ENCODE measurements around the gene TNFRSF1A. TPM values are rescaled to one million over a fixed set of nuclear protein-coding genes. Genes with fewer than 3 reads are reported as not detected.
"Not testable (repeated sequence)": the region's sequence is repeated elsewhere in the genome, so short reads cannot be mapped to it uniquely, and the experiment has no call there.

The TNFRSF1A gene
- total RNA-seq, 1 donor from 2014 or later = 271 TPM

DNA sequence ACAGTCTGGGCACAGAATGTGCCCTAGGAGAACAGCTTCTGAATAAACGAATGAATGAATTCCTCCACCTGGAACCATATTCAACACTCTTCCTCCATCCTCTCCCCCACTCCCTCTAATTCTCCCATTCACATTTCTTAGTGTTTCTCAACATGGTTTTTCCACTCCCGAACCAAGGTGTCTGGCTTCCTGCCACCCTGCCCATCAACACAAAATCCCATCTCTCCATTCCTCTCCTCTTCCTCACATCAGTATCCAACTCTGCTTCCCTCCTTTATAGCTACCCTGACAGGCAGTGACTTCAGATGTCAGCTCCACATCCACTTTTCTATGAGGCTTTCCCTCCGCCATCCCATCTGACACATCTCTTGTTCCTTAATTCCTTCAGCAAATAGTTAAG, 2.9 kb downstream of the TNFRSF1A start:
- no peaks in the 10 kb centered on the region for H3K9me3 ChIP-seq
- intact Hi-C loops (cut with DNase I) = loop anchor here (5.0 kb wide), 1 partner anchor 193 kb away; the partner anchor contains the start of gene GAPDH
- TF ChIP-seq, protein P1, sequence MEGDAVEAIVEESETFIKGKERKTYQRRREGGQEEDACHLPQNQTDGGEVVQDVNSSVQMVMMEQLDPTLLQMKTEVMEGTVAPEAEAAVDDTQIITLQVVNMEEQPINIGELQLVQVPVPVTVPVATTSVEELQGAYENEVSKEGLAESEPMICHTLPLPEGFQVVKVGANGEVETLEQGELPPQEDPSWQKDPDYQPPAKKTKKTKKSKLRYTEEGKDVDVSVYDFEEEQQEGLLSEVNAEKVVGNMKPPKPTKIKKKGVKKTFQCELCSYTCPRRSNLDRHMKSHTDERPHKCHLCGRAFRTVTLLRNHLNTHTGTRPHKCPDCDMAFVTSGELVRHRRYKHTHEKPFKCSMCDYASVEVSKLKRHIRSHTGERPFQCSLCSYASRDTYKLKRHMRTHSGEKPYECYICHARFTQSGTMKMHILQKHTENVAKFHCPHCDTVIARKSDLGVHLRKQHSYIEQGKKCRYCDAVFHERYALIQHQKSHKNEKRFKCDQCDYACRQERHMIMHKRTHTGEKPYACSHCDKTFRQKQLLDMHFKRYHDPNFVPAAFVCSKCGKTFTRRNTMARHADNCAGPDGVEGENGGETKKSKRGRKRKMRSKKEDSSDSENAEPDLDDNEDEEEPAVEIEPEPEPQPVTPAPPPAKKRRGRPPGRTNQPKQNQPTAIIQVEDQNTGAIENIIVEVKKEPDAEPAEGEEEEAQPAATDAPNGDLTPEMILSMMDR (IDR thresholded peaks at IDR 0.05) = no peak
- TF ChIP-seq POLR2A (IDR thresholded peaks at IDR 0.05) (no peak), POLR2AphosphoS5 (IDR thresholded peaks at IDR 0.05; ENCODE audit: insufficient read depth in 1 of 2, low read depth in 1 of 2) (no peak)
- H3K27ac ChIP-seq = peak overlapping the region; percentile 99
- H3K36me3 ChIP-seq = peaks cover 0 to 2% of the 10 kb centered on the region in 2 donors
- no peak for DNase-seq (ENCODE audit: extremely low spot score in 2 of 2)
- H3K4me3 ChIP-seq = peak overlapping the region; percentile 87 to 94
- H3K4me1 ChIP-seq = peaks cover 75% of the 10 kb centered on the region
- H3K27me3 ChIP-seq = no peaks in the 10 kb centered on the region

DNA sequence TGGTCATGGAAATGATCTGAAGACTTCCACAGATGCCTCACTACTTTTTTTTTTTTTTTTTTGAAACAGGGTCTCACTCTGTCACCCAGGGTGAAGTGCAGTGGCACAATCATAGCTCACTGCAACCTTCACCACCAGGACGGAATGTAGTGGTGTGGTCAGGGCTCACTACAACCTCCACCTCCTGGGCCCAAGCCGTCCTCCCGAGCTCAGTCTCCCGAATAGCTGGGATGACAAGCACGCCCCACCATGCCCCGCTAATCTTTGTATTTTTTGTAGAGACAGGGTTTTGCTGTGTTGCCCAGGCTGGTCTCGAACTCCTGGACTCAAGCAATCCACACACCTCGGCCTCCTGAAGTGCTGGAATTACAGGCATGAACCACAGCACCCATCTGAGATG, 3.3 kb downstream of the TNFRSF1A start:
- not testable (repeated sequence) for H3K9me3 ChIP-seq; DNase-seq (ENCODE audit: extremely low spot score in 2 of 2); H3K27me3 ChIP-seq; H3K36me3 ChIP-seq
- intact Hi-C loops (cut with DNase I) = loop anchor here (5.0 kb wide), 1 partner anchor 194 kb away; the partner anchor contains the start of gene GAPDH
- peak overlapping the region; percentile 87 to 94 for H3K4me3 ChIP-seq
- H3K27ac ChIP-seq = peak overlapping the region; percentile 99
- peaks cover 75% of the 10 kb centered on the region for H3K4me1 ChIP-seq

DNA sequence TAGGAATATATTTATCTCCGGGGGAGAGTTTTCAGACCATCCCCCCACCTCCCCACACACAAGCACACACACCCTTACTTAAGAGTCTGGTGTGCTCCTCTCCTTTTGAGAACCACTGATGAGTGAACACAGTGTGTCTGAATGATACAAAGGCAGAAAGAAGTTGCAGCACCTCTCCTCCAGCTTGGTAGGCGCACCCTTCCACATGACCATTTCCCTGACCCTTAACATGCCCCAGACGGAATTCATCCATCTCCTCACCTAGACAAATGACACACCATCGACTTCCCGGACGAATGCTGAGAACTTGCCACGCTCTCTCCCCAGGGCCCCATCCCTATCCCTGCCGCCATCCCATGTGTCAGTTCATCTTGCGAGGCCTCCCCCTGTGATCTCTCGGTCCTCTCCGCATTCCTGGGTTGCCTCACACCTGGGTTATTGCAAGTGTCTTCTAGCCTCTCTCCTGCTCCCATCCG, 3.9 kb downstream of the TNFRSF1A start:
- H3K4me3 ChIP-seq = peak overlapping the region; percentile 87 to 94
- H3K9me3 ChIP-seq = no peaks in the 10 kb centered on the region
- TF ChIP-seq, protein P1 (IDR thresholded peaks at IDR 0.05) = no peak
- TF ChIP-seq POLR2A (IDR thresholded peaks at IDR 0.05) = no peak
- no peak for TF ChIP-seq POLR2AphosphoS5 (IDR thresholded peaks at IDR 0.05; ENCODE audit: insufficient read depth in 1 of 2, low read depth in 1 of 2)
- no peak for DNase-seq (ENCODE audit: extremely low spot score in 2 of 2)
- peaks cover 74% of the 10 kb centered on the region for H3K4me1 ChIP-seq
- H3K27me3 ChIP-seq = no peaks in the 10 kb centered on the region
- H3K36me3 ChIP-seq = peaks cover 0 to 11% of the 10 kb centered on the region in 2 donors
- intact Hi-C loops (cut with DNase I) = loop anchor here (2.0 to 5.0 kb wide), 2 partner anchors 47 to 194 kb away; partner anchors contain the start of genes GAPDH and LTBR
- peak overlapping the region; percentile 99 for H3K27ac ChIP-seq

DNA sequence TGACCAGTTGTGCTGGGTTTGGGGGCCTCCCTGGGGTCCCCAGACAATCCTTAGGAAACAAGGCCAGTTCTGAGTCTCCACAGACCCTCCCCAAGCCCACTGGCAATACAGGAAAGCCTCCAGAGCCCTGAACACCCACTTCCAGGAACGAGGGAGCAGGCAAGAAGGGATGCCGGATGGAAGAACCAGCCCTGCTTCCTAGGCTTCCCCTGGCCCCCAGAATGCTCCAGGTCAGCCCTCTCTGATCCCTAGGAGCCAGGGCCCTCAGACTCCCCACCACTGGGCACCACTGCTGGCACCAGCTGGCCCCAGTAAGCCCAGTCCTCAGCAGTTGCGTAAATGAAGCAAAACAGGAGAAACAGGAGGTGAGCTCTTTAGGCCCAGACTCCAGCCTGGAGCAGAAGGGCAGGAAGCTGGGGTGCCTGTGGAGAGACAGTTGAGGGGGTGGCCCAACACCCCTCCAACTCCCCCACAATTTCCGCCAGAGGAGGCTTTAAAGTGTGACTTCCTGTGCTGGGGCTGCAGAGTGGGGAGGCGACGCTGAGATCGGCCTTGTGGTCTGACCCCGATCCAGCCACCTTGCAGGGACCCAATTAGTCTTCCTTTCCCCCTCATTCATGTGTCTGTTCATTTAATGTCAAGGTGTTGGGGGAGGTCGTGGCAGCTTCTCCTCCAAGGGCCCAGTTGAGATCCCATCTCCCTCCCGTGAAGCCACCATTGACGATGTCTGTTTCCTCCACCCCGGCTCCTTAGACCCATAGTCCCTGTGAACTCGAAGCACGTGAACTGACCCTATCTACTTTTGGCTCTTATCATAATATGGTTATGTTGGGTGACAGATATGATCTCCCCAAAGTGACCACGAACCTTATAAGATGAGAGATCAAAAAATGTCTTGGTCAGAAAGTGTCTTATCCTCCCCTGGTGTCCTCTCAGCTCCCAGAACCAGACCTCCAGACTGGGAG, 4.7 kb downstream of the TNFRSF1A start:
- intact Hi-C loops (cut with DNase I) = loop anchor here (2.0 to 5.0 kb wide), 2 partner anchors 48 to 195 kb away; partner anchors contain the start of genes GAPDH and LTBR
- H3K27me3 ChIP-seq = no peaks in the 10 kb centered on the region
- H3K4me1 ChIP-seq = peaks cover 72% of the 10 kb centered on the region
- peak overlapping the region; percentile 87 to 94 for H3K4me3 ChIP-seq
- no peaks in the 10 kb centered on the region for H3K9me3 ChIP-seq
- DNase-seq (ENCODE audit: extremely low spot score in 2 of 2) = no peak
- TF ChIP-seq POLR2AphosphoS5 (IDR thresholded peaks at IDR 0.05; ENCODE audit: insufficient read depth in 1 of 2, low read depth in 1 of 2) (peak in 1 of 2 donors; percentile 57), POLR2A (IDR thresholded peaks at IDR 0.05) (no peak)
- H3K27ac ChIP-seq = peak overlapping the region; percentile 99
- peaks cover 0 to 20% of the 10 kb centered on the region in 2 donors for H3K36me3 ChIP-seq

DNA sequence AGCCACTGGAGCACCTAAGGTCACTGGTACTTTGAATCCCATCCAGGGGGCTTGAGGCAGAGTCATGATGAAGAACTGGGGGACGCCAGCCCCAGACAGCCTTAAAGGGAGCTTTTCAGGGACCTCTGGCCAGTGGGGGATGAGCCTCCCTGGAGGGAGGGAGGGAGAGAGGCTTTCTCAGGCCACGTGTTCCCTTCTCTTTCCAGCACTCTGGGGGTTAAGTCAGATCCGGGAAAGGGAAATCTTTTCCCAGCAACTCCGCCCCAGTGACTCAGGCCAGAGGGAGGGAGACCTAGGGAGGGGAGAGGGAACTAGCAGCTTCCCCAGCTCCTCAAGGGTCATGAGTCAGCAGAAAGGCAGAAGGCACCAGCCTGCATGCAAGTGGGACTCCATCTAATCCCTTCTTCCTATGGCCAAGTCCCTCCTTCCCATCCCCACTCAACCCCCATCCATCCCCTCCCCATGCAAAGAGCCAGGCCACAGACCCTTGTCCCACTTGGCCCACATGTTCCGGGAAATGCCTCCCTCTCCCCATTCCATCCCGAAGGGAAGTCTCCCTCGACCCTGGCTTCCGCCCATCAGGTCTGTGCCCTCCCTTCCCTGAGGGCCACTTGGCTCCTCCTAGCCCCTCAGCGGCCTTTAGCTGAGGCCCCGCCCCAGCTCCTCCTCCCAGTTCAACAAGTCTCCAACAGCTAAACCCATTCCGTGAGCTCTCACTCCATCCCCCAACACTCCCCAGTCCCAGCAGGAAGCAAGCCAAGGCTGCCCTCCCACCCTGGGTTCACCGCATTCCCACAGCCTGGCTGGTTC, 5.6 kb downstream of the TNFRSF1A start:
- peak; percentile 98 to 100 for DNase-seq (ENCODE audit: extremely low spot score in 2 of 2)
- intact Hi-C loops (cut with DNase I) = loop anchor here (2.0 to 5.0 kb wide), 2 partner anchors 49 to 196 kb away; partner anchors contain the start of genes GAPDH and LTBR
- H3K9me3 ChIP-seq = no peaks in the 10 kb centered on the region
- TF ChIP-seq, protein P1 (IDR thresholded peaks at IDR 0.05) = no peak
- TF ChIP-seq POLR2AphosphoS5 (IDR thresholded peaks at IDR 0.05; ENCODE audit: insufficient read depth in 1 of 2, low read depth in 1 of 2) (peak; percentile 89 to 90), POLR2A (IDR thresholded peaks at IDR 0.05) (peak in 1 of 2 donors; percentile 38)
- H3K4me1 ChIP-seq = peaks cover 71% of the 10 kb centered on the region
- H3K4me3 ChIP-seq = peak overlapping the region; percentile 87 to 94
- no peaks in the 10 kb centered on the region for H3K27me3 ChIP-seq
- H3K27ac ChIP-seq = peak overlapping the region; percentile 99
- H3K36me3 ChIP-seq = peaks cover 0 to 27% of the 10 kb centered on the region in 2 donors
